Activated CD8-positive, alpha-beta T cell treated with anti-CD3 and anti-CD28 coated beads for 36 hours (primary cell): ENCODE measurements around the gene ROPN1L. TPM values are rescaled to one million over a fixed set of nuclear protein-coding genes. Genes with fewer than 3 reads are reported as not detected.

Source experiments
- microRNA-seq: library from miRNA; unstranded; fragments of <30 nt; microRNA quantifications from one replicate; pipeline ENCODE4 v1.2.0, GENCODE V29; 2022; ENCODE audit warnings: borderline microRNAs expressed, borderline replicate concordance
- total RNA-seq, 2 experiments: library from RNA; stranded (reverse); gene quantifications; one replicate each; pipeline ENCODE4 v1.2.3, GENCODE V29; 2021

Gene ROPN1L
- total RNA-seq, 2 experiments from 2014 or later = not detected

Small RNAs within 50 kb of the gene (microRNA-seq; reads per million reads assigned to microRNA genes)
- gene MIR6131 = not detected

Other genes with a start within 250 kb of the ROPN1L start
- gene ATPSCKMT, start 192.0 kb upstream of the ROPN1L start, total RNA-seq = 10 to 100 TPM; 16.6 to 20.8 TPM
- gene CCT5, start 191.6 kb upstream of the ROPN1L start, total RNA-seq = 100 to 1,000 TPM; 461 to 481 TPM
- 1 to 10 TPM; 1.2 to 1.4 TPM for gene CMBL, start 134.0 kb upstream of the ROPN1L start, total RNA-seq
- 10 to 100 TPM; 92.8 to 95.6 TPM for gene MARCHF6, start 88.2 kb upstream of the ROPN1L start, total RNA-seq
- gene ANKRD33B, start 122.2 kb downstream of the ROPN1L start, total RNA-seq = 10 to 100 TPM; 13.6 to 13.8 TPM